GM18502 (cell line): ENCODE data around the gene VASH1.

Source experiments
- ATAC-seq: cut with Tn5 transposase; IDR thresholded peaks from one replicate; pipeline ENCODE4 v1.9.1; 2021; ENCODE audit warnings: mild to moderate bottlenecking; ENCODE audit not compliant: unreplicated experiment, poor library complexity

The VASH1 gene

GRCh38 chr14:76770521-76771436, 9.5 kb downstream of the VASH1 start:
- ATAC-seq = no peak

GRCh38 chr14:76771437-76771980, 10.2 kb downstream of the VASH1 start:
- ATAC-seq = no peak

GRCh38 chr14:76772300-76773187, 11.3 kb downstream of the VASH1 start:
- ATAC-seq = no peak

- no peak for ATAC-seq
These were observed 12.1 kb downstream of the VASH1 start for GRCh38 chr14:76773188-76773885.

- no peak for ATAC-seq
These were observed 12.9 kb downstream of the VASH1 start for GRCh38 chr14:76773956-76774820.

GRCh38 chr14:76774821-76775694, 13.8 kb downstream of the VASH1 start:
- ATAC-seq = no peak

GRCh38 chr14:76775695-76776427, 14.6 kb downstream of the VASH1 start:
- no peak for ATAC-seq

GRCh38 chr14:76776428-76777251, 15.4 kb downstream of the VASH1 start:
- ATAC-seq = no peak

GRCh38 chr14:76777721-76778120, 16.5 kb downstream of the VASH1 start:
- ATAC-seq = no peak

- no peak for ATAC-seq
These were observed 17.4 kb downstream of the VASH1 start for GRCh38 chr14:76778546-76779215.

- no peak for ATAC-seq
These were observed 18.2 kb downstream of the VASH1 start for GRCh38 chr14:76779221-76780057.

GRCh38 chr14:76780058-76780345, 18.7 kb downstream of the VASH1 start:
- no peak for ATAC-seq

- ATAC-seq = no peak
These were observed 19.1 kb downstream of the VASH1 start for GRCh38 chr14:76780360-76780759.

GRCh38 chr14:76780875-76781647, 19.8 kb downstream of the VASH1 start:
- ATAC-seq = no peak

- no peak for ATAC-seq
These were observed 20.4 kb downstream of the VASH1 start for GRCh38 chr14:76781648-76782051.
